Natural killer cell (primary cell): Measurements from ENCODE around the gene HNRNPAB. TPM values are rescaled to one million over a fixed set of nuclear protein-coding genes. Genes with fewer than 3 reads are reported as not detected.
A peak's percentile ranks its signal among the peaks of the same experiment; 100 is the strongest.

ENCODE experiments used
- ATAC-seq, 3 donors: fragments of 150-1000 bp in 2 of 3; fragments of 200-7000 bp in 1 of 3; cut with Tn5 transposase; 1 replicate in 1 of 3; 2 replicates in 2 of 3; pipeline ENCODE4 v1.10.0; 2021; ENCODE audit warnings: mild to moderate bottlenecking in 2 of 3, moderate library complexity in 2 of 3
- DNase-seq, 2 donors: peaks; one replicate each; pipeline versions ENCODE4 v3.0.0 to v3.0.0-alpha.2; 2013 to 2021; ENCODE audit warnings: mixed read lengths in 1 of 2
- H3K27ac ChIP-seq: one replicate; pipeline ENCODE4 v1.5.1; 2013; ENCODE audit warnings: mild to moderate bottlenecking, low read length
- H3K27me3 ChIP-seq: one replicate; pipeline ENCODE4 v1.6.1; 2013; ENCODE audit warnings: low read length; ENCODE audit not compliant: control insufficient read depth, insufficient read depth
- H3K36me3 ChIP-seq: one replicate; pipeline ENCODE4 v1.6.1; 2013; ENCODE audit warnings: low read length; ENCODE audit not compliant: control insufficient read depth, insufficient read depth
- H3K4me1 ChIP-seq: one replicate; pipeline ENCODE4 v1.6.1; 2013; ENCODE audit warnings: low read length; ENCODE audit not compliant: control insufficient read depth, insufficient read depth
- H3K4me3 ChIP-seq: one replicate; pipeline ENCODE4 v1.5.1; 2013; ENCODE audit warnings: low read length
- H3K9me3 ChIP-seq: one replicate; pipeline ENCODE4 v1.6.1; 2013; ENCODE audit warnings: low read length; ENCODE audit not compliant: control insufficient read depth, insufficient read depth
- H3K27ac Mint-ChIP-seq, 2 donors: one replicate each; pipeline ENCODE4 v1.8.0; 2022; ENCODE audit warnings: mild to moderate bottlenecking in 2 of 2, mixed read lengths in 2 of 2, moderate library complexity in 1 of 2
- H3K27me3 Mint-ChIP-seq, 2 donors: one replicate each; pipeline ENCODE4 v1.8.0; 2022; ENCODE audit warnings: low read depth in 2 of 2, mixed read lengths in 2 of 2
- H3K36me3 Mint-ChIP-seq: one replicate; pipeline ENCODE4 v1.8.0; 2022; ENCODE audit warnings: mixed read lengths
- H3K4me1 Mint-ChIP-seq, 2 donors: one replicate each; pipeline ENCODE4 v1.8.0; 2022; ENCODE audit warnings: mixed read lengths in 2 of 2
- H3K4me3 Mint-ChIP-seq: one replicate; pipeline ENCODE4 v1.8.0; 2022; ENCODE audit warnings: mild to moderate bottlenecking, moderate library complexity, mixed read lengths
- H3K9me3 Mint-ChIP-seq, 2 donors: one replicate each; pipeline ENCODE4 v1.8.0; 2022; ENCODE audit warnings: mixed read lengths in 2 of 2
- CTCF ChIP-seq: fragments of 200-600 bp; IDR thresholded peaks from one replicate; pipeline ENCODE4 v1.8.0; 2022; ENCODE audit warnings: antibody characterized with exemption
- WGBS: methylation state at CpG from one replicate; pipeline ENCODE4 v1.1.7; 2013; ENCODE audit warnings: missing lambda C conversion rate; ENCODE audit not compliant: insufficient coverage; 5-methylcytosine and 5-hydroxymethylcytosine counted together
- intact Hi-C: fragments of 100-400 bp; cut with micrococcal nuclease; formaldehyde crosslinking; loops from one replicate; pipeline ENCODE4 v1.14.2; 2022
- total RNA-seq, 4 donors: library from RNA; stranded (reverse); fragments of 120-200 nt in 1 of 4; gene quantifications; one replicate each; pipeline versions ENCODE4 v1.2.3 to v1.2.4, GENCODE V29; 2013 to 2022

The HNRNPAB gene
- total RNA-seq, 3 donors from 2014 or later (not counting 1 experiment from before 2014, with no cell fraction given), result 77.6 to 98.4 (median 88.4) TPM

GRCh38 chr5:178242416-178242815 is 38.1 kb downstream of the HNRNPAB start:
- intact Hi-C loops, result no loop called here
- H3K4me1 Mint-ChIP-seq, result peaks cover 14 to 56% of the 10 kb centered on the region in 2 donors
- peak in 1 of 2 donors; percentile 38 for DNase-seq
- no peak for TF ChIP-seq CTCF
- H3K4me3 ChIP-seq, result no peak overlapping the region
- no peaks in the 10 kb centered on the region for H3K9me3 ChIP-seq
- peak overlapping the region; percentile 13 for H3K4me3 Mint-ChIP-seq
- H3K27ac Mint-ChIP-seq, result peak overlapping the region; percentile 34 to 98
- WGBS, result 84% methylated on average over 8 of the region's 10 CpGs
- no peaks in the 10 kb centered on the region for H3K9me3 Mint-ChIP-seq
- H3K27me3 Mint-ChIP-seq, result no peaks in the 10 kb centered on the region
- H3K4me1 ChIP-seq, result peaks cover 85% of the 10 kb centered on the region
- no peak overlapping the region for H3K27ac ChIP-seq
- no peaks in the 10 kb centered on the region for H3K36me3 Mint-ChIP-seq
- H3K27me3 ChIP-seq, result no peaks in the 10 kb centered on the region
- no peak for ATAC-seq
- no peaks in the 10 kb centered on the region for H3K36me3 ChIP-seq

GRCh38 chr5:178244576-178244975 is 40.2 kb downstream of the HNRNPAB start:
- Histone ChIP-seq H3K36me3 (no peaks in the 10 kb centered on the region), H3K4me1 (peaks cover 86% of the 10 kb centered on the region), H3K27ac (no peak overlapping the region), H3K4me3 (no peak overlapping the region), H3K9me3 (no peaks in the 10 kb centered on the region), H3K27me3 (no peaks in the 10 kb centered on the region)
- ATAC-seq (no peak), DNase-seq (no peak)
- Mint-ChIP-seq H3K9me3 (peaks cover 0 to 1% of the 10 kb centered on the region in 2 donors), H3K4me3 (no peak overlapping the region), H3K4me1 (peaks cover 17 to 49% of the 10 kb centered on the region in 2 donors), H3K27me3 (peaks cover 0 to 1% of the 10 kb centered on the region in 2 donors), H3K36me3 (no peaks in the 10 kb centered on the region), H3K27ac (peak overlapping the region in 1 of 2 donors; percentile 5)
- intact Hi-C loops, result no loop called here
- TF ChIP-seq CTCF, result no peak
- 88% methylated on average over 2 of the region's 2 CpGs for WGBS

GRCh38 chr5:178245389-178245788 is 41.1 kb downstream of the HNRNPAB start:
- ATAC-seq (no peak), DNase-seq (no peak)
- peaks cover 0 to 3% of the 10 kb centered on the region in 2 donors for H3K9me3 Mint-ChIP-seq
- H3K27ac Mint-ChIP-seq, result no peak overlapping the region
- no peaks in the 10 kb centered on the region for H3K36me3 Mint-ChIP-seq
- H3K4me3 Mint-ChIP-seq, result no peak overlapping the region
- peaks cover 25 to 49% of the 10 kb centered on the region in 2 donors for H3K4me1 Mint-ChIP-seq
- H3K27me3 Mint-ChIP-seq, result peaks cover 0 to 3% of the 10 kb centered on the region in 2 donors
- intact Hi-C loops, result no loop called here
- peaks cover 86% of the 10 kb centered on the region for H3K4me1 ChIP-seq
- 93% methylated on average over 2 of the region's 2 CpGs for WGBS
- no peaks in the 10 kb centered on the region for H3K9me3 ChIP-seq
- no peaks in the 10 kb centered on the region for H3K27me3 ChIP-seq
- no peak for TF ChIP-seq CTCF
- no peak overlapping the region for H3K4me3 ChIP-seq
- no peak overlapping the region for H3K27ac ChIP-seq
- no peaks in the 10 kb centered on the region for H3K36me3 ChIP-seq

- Histone ChIP-seq H3K36me3 (no peaks in the 10 kb centered on the region), H3K4me3 (no peak overlapping the region), H3K9me3 (no peaks in the 10 kb centered on the region), H3K27me3 (no peaks in the 10 kb centered on the region), H3K27ac (no peak overlapping the region), H3K4me1 (peaks cover 75% of the 10 kb centered on the region)
- intact Hi-C loops, result no loop called here
- H3K27ac Mint-ChIP-seq, result peak overlapping the region in 1 of 2 donors; percentile 51
- H3K9me3 Mint-ChIP-seq, result peaks cover 0 to 3% of the 10 kb centered on the region in 2 donors
- 79% methylated on average over 15 of the region's 15 CpGs for WGBS
- H3K4me3 Mint-ChIP-seq, result no peak overlapping the region
- peaks cover 0 to 3% of the 10 kb centered on the region in 2 donors for H3K27me3 Mint-ChIP-seq
- TF ChIP-seq CTCF, result no peak
- H3K36me3 Mint-ChIP-seq, result no peaks in the 10 kb centered on the region
- peaks cover 17 to 36% of the 10 kb centered on the region in 2 donors for H3K4me1 Mint-ChIP-seq
- DNase-seq (no peak), ATAC-seq (no peak)
Measured at GRCh38 chr5:178246624-178247279, 42.4 kb downstream of the HNRNPAB start.
